ENCODE data around the gene SDK1. TPM values are rescaled to one million over a fixed set of nuclear protein-coding genes. Genes with fewer than 3 reads are reported as not detected.
"Not testable (repeated sequence)": the region's sequence is repeated elsewhere in the genome, so short reads cannot be mapped to it uniquely, and the experiment has no call there.

SDK1 gene
- total and polyA plus RNA-seq, 4 donors, result 0.12 to 0.47 (median 0.36) TPM

DNA sequence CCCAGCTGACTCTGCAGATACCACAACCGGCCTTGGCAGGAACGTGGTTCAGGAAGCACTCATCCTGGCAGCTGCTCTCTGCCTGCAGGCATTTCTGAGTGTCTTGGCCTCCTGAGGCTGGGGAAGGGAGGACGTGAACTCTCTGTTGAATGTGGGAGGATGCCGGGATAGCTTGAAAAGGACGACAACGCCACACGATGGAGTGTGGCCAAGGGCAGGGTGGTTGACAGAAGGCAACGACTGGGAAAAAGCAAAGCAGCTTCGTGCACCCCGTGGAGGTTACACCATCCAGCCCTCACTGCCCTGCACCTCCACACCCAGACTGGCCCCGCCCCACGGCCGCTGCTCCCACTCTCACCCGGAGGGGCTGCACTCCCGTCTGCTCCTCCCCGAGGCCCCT lies 915.0 kb downstream of the SDK1 start:
- WGBS, result 77% methylated on average over 16 of the region's 16 CpGs
- Histone ChIP-seq H3K36me3 (ENCODE audit: control insufficient read depth in 4 of 4, insufficient read depth in 3 of 4, low read depth in 1 of 4, low read length in 3 of 4) (no peaks in the 10 kb centered on the region), H3K27ac (ENCODE audit: low read depth in 1 of 2, low read length in 2 of 2) (no peak overlapping the region)

DNA sequence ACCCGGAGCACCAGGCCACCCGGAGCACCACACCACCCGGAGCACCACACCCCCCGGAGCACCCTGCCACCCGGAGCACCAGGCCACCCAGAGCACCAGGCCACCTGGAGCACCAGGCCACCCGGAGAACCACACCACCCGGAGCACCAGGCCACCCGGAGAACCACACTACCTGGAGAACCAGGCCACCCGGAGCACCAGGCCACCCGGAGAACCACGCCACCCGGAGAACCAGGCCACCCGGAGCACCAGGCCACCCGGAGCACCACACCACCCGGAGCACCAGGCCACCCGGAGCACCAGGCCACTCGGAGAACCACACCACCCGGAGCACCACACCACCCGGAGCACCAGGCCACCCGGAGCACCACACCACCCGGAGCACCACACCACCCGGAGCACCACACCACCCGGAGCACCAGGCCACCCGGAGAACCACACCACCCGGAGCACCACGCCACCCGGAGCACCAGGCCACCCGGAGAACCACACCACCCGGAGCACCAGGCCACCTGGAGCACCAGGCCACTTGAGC lies 916.1 kb downstream of the SDK1 start:
- DNase-seq (ENCODE audit: low spot score), result not testable (repeated sequence)

More for the DNA sequence above, 915.0 kb downstream of the SDK1 start:
- no peak overlapping the region for H3K9ac ChIP-seq (ENCODE audit: low read depth in 1 of 2, low read length in 2 of 2)
- DNase-seq (ENCODE audit: low spot score), result no peak
- no peaks in the 10 kb centered on the region for H3K4me1 ChIP-seq (ENCODE audit: control insufficient read depth in 4 of 4, insufficient read depth in 4 of 4, low read length in 3 of 4)
- H3K27me3 ChIP-seq (ENCODE audit: control insufficient read depth in 4 of 4, insufficient read depth in 4 of 4, low read length in 3 of 4), result no peaks in the 10 kb centered on the region
- no peak overlapping the region for H3K4me3 ChIP-seq (ENCODE audit: low read depth in 1 of 3, low read length in 3 of 3)
- no peaks in the 10 kb centered on the region for H3K9me3 ChIP-seq (ENCODE audit: control insufficient read depth in 4 of 4, low read length in 3 of 4)
- TF ChIP-seq, protein P1, sequence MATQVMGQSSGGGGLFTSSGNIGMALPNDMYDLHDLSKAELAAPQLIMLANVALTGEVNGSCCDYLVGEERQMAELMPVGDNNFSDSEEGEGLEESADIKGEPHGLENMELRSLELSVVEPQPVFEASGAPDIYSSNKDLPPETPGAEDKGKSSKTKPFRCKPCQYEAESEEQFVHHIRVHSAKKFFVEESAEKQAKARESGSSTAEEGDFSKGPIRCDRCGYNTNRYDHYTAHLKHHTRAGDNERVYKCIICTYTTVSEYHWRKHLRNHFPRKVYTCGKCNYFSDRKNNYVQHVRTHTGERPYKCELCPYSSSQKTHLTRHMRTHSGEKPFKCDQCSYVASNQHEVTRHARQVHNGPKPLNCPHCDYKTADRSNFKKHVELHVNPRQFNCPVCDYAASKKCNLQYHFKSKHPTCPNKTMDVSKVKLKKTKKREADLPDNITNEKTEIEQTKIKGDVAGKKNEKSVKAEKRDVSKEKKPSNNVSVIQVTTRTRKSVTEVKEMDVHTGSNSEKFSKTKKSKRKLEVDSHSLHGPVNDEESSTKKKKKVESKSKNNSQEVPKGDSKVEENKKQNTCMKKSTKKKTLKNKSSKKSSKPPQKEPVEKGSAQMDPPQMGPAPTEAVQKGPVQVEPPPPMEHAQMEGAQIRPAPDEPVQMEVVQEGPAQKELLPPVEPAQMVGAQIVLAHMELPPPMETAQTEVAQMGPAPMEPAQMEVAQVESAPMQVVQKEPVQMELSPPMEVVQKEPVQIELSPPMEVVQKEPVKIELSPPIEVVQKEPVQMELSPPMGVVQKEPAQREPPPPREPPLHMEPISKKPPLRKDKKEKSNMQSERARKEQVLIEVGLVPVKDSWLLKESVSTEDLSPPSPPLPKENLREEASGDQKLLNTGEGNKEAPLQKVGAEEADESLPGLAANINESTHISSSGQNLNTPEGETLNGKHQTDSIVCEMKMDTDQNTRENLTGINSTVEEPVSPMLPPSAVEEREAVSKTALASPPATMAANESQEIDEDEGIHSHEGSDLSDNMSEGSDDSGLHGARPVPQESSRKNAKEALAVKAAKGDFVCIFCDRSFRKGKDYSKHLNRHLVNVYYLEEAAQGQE (IDR thresholded peaks at IDR 0.05), result no peak
- TF ChIP-seq GABPA (IDR thresholded peaks at IDR 0.05 in 1 of 2, conservative IDR thresholded peaks at IDR 0.05 in 1 of 2) (no peak), FOXA1 (IDR thresholded peaks at IDR 0.05) (no peak), HNF4G (IDR thresholded peaks at IDR 0.05) (no peak), HNF4A (conservative IDR thresholded peaks at IDR 0.05) (no peak), FOXA2 (IDR thresholded peaks at IDR 0.05) (no peak), YY1 (IDR thresholded peaks at IDR 0.05) (no peak)
- TF ChIP-seq, protein P2, sequence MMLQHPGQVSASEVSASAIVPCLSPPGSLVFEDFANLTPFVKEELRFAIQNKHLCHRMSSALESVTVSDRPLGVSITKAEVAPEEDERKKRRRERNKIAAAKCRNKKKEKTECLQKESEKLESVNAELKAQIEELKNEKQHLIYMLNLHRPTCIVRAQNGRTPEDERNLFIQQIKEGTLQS (IDR thresholded peaks at IDR 0.05), result no peak

DNA sequence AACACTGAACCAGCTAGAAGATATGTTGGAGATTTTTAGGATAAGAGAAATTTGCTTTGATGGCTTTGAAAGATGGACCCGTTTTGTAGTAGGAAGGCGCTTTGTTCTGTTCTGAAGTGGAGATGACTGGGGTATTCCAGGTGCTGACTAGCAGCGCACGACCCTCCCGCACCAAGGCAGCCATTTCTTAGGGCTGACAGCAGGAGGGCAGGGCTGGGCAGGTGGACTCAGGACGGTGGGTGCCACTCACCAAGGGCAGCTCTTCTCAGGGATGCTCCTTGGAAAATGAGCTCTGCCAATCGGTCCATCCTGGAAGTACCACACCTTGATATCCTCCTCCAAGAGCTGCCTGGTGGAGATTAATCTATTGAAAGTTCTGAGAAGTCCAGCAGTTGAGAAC lies 917.4 kb downstream of the SDK1 start:
- H3K9me3 ChIP-seq (ENCODE audit: control insufficient read depth in 4 of 4, low read length in 3 of 4), result no peaks in the 10 kb centered on the region
- WGBS, result 92% methylated on average over 7 of the region's 7 CpGs
- H3K36me3 ChIP-seq (ENCODE audit: control insufficient read depth in 4 of 4, insufficient read depth in 3 of 4, low read depth in 1 of 4, low read length in 3 of 4), result no peaks in the 10 kb centered on the region
- no peak overlapping the region for H3K27ac ChIP-seq (ENCODE audit: low read depth in 1 of 2, low read length in 2 of 2)
- no peak overlapping the region for H3K4me3 ChIP-seq (ENCODE audit: low read depth in 1 of 3, low read length in 3 of 3)
- no peak for DNase-seq (ENCODE audit: low spot score)
- H3K9ac ChIP-seq (ENCODE audit: low read depth in 1 of 2, low read length in 2 of 2), result no peak overlapping the region
- H3K27me3 ChIP-seq (ENCODE audit: control insufficient read depth in 4 of 4, insufficient read depth in 4 of 4, low read length in 3 of 4), result no peaks in the 10 kb centered on the region
- no peaks in the 10 kb centered on the region for H3K4me1 ChIP-seq (ENCODE audit: control insufficient read depth in 4 of 4, insufficient read depth in 4 of 4, low read length in 3 of 4)
- TF ChIP-seq, protein P3, sequence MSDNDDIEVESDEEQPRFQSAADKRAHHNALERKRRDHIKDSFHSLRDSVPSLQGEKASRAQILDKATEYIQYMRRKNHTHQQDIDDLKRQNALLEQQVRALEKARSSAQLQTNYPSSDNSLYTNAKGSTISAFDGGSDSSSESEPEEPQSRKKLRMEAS (IDR thresholded peaks at IDR 0.05), result no peak
- TF ChIP-seq SP1 (IDR thresholded peaks at IDR 0.05), result no peak
- TF ChIP-seq, protein P1 (IDR thresholded peaks at IDR 0.05), result no peak
- TF ChIP-seq FOXA2 (IDR thresholded peaks at IDR 0.05), result no peak
- TF ChIP-seq HNF4G (IDR thresholded peaks at IDR 0.05), result no peak
- TF ChIP-seq RXRA (IDR thresholded peaks at IDR 0.05), result no peak
- TF ChIP-seq, protein P2 (IDR thresholded peaks at IDR 0.05), result no peak
- no peak for TF ChIP-seq JUND (IDR thresholded peaks at IDR 0.05)
- no peak for TF ChIP-seq EGR1 (IDR thresholded peaks at IDR 0.05; ENCODE audit: low read depth in 2 of 2)
- TF ChIP-seq RAD21 (IDR thresholded peaks at IDR 0.05), result no peak
- no peak for TF ChIP-seq TAF1 (conservative IDR thresholded peaks at IDR 0.05)
- no peak for TF ChIP-seq HNF4A (conservative IDR thresholded peaks at IDR 0.05)
- no peak for TF ChIP-seq NR2F2 (IDR thresholded peaks at IDR 0.05)
- TF ChIP-seq, protein P4, sequence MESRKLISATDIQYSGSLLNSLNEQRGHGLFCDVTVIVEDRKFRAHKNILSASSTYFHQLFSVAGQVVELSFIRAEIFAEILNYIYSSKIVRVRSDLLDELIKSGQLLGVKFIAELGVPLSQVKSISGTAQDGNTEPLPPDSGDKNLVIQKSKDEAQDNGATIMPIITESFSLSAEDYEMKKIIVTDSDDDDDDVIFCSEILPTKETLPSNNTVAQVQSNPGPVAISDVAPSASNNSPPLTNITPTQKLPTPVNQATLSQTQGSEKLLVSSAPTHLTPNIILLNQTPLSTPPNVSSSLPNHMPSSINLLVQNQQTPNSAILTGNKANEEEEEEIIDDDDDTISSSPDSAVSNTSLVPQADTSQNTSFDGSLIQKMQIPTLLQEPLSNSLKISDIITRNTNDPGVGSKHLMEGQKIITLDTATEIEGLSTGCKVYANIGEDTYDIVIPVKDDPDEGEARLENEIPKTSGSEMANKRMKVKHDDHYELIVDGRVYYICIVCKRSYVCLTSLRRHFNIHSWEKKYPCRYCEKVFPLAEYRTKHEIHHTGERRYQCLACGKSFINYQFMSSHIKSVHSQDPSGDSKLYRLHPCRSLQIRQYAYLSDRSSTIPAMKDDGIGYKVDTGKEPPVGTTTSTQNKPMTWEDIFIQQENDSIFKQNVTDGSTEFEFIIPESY (IDR thresholded peaks at IDR 0.05), result no peak
- no peak for TF ChIP-seq GABPA (IDR thresholded peaks at IDR 0.05 in 1 of 2, conservative IDR thresholded peaks at IDR 0.05 in 1 of 2)

More for the DNA sequence above, 916.1 kb downstream of the SDK1 start:
- not testable (repeated sequence) for H3K27ac ChIP-seq (ENCODE audit: low read depth in 1 of 2, low read length in 2 of 2); H3K4me1 ChIP-seq (ENCODE audit: control insufficient read depth in 4 of 4, insufficient read depth in 4 of 4, low read length in 3 of 4); H3K27me3 ChIP-seq (ENCODE audit: control insufficient read depth in 4 of 4, insufficient read depth in 4 of 4, low read length in 3 of 4); H3K9ac ChIP-seq (ENCODE audit: low read depth in 1 of 2, low read length in 2 of 2); H3K36me3 ChIP-seq (ENCODE audit: control insufficient read depth in 4 of 4, insufficient read depth in 3 of 4, low read depth in 1 of 4, low read length in 3 of 4); H3K4me3 ChIP-seq (ENCODE audit: low read depth in 1 of 3, low read length in 3 of 3); H3K9me3 ChIP-seq (ENCODE audit: control insufficient read depth in 4 of 4, low read length in 3 of 4)
- 94% methylated on average over 29 of the region's 29 CpGs for WGBS

All from liver (tissue), 9 donors.